Neutrophil (primary cell): Measurements from ENCODE around the gene INPP5K.
A peak's percentile ranks its signal among the peaks of the same experiment; 100 is the strongest.

Experiments
- H3K27ac ChIP-seq: fragments of 200-600 bp; sonication (generic); 2 replicates; pipeline ENCODE4 v1.5.1; 2016; ENCODE audit warnings: mild to moderate bottlenecking, moderate library complexity
- H3K27me3 ChIP-seq: fragments of 200-600 bp; sonication (generic); 2 replicates; pipeline ENCODE4 v1.6.0; 2016; ENCODE audit warnings: mild to moderate bottlenecking
- H3K36me3 ChIP-seq: fragments of 200-600 bp; sonication (generic); 2 replicates; pipeline ENCODE4 v1.5.1; 2017
- H3K4me1 ChIP-seq, 2 experiments: fragments of 200-600 bp in 1 of 2; sonication (generic) in 1 of 2; 1 replicate in 1 of 2; 2 replicates in 1 of 2; pipeline versions ENCODE4 v1.5.1 to v1.6.1; 2013 to 2016; ENCODE audit warnings: low read depth in 1 of 2, low read length in 1 of 2, mild to moderate bottlenecking in 1 of 2, moderate library complexity in 1 of 2; ENCODE audit not compliant: control insufficient read depth in 1 of 2, insufficient read depth in 1 of 2
- H3K4me3 ChIP-seq, 2 experiments: fragments of 200-600 bp in 1 of 2; sonication (generic) in 1 of 2; 1 replicate in 1 of 2; 2 replicates in 1 of 2; pipeline ENCODE4 v1.5.1; 2013 to 2016; ENCODE audit warnings: low read depth in 1 of 2, low read length in 1 of 2, mild to moderate bottlenecking in 1 of 2, moderate library complexity in 1 of 2
- H3K9me3 ChIP-seq: fragments of 200-600 bp; sonication (generic); 2 replicates; pipeline ENCODE4 v1.5.1; 2016
- TF ChIP-seq, protein P1 (sequence below): fragments of 200-600 bp; sonication (generic); IDR thresholded peaks from 2 replicates; pipeline ENCODE4 v1.5.1; 2016; ENCODE audit warnings: antibody characterized with exemption

INPP5K gene

GRCh38 chr17:1541367-1541904, 25.0 kb upstream of the INPP5K start:
- no peak overlapping the region for H3K27ac ChIP-seq
- H3K4me1 ChIP-seq: no peaks in the 10 kb centered on the region
- H3K27me3 ChIP-seq: no peaks in the 10 kb centered on the region
- H3K9me3 ChIP-seq: no peaks in the 10 kb centered on the region
- H3K36me3 ChIP-seq: peaks cover 92% of the 10 kb centered on the region
- no peak overlapping the region for H3K4me3 ChIP-seq
- TF ChIP-seq, protein P1, sequence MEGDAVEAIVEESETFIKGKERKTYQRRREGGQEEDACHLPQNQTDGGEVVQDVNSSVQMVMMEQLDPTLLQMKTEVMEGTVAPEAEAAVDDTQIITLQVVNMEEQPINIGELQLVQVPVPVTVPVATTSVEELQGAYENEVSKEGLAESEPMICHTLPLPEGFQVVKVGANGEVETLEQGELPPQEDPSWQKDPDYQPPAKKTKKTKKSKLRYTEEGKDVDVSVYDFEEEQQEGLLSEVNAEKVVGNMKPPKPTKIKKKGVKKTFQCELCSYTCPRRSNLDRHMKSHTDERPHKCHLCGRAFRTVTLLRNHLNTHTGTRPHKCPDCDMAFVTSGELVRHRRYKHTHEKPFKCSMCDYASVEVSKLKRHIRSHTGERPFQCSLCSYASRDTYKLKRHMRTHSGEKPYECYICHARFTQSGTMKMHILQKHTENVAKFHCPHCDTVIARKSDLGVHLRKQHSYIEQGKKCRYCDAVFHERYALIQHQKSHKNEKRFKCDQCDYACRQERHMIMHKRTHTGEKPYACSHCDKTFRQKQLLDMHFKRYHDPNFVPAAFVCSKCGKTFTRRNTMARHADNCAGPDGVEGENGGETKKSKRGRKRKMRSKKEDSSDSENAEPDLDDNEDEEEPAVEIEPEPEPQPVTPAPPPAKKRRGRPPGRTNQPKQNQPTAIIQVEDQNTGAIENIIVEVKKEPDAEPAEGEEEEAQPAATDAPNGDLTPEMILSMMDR: no peak

- Histone ChIP-seq H3K27me3 (no peaks in the 10 kb centered on the region), H3K27ac (no peak overlapping the region), H3K9me3 (no peaks in the 10 kb centered on the region), H3K4me1 (no peaks in the 10 kb centered on the region), H3K4me3 (no peak overlapping the region), H3K36me3 (peaks cover 99% of the 10 kb centered on the region)
- TF ChIP-seq, protein P1: no peak
These were observed 23.4 kb upstream of the INPP5K start for GRCh38 chr17:1539811-1540210.

GRCh38 chr17:1535737-1536136, 19.3 kb upstream of the INPP5K start:
- TF ChIP-seq, protein P1: no peak
- H3K36me3 ChIP-seq: peaks cover 100% of the 10 kb centered on the region
- H3K9me3 ChIP-seq: no peaks in the 10 kb centered on the region
- H3K27ac ChIP-seq: no peak overlapping the region
- H3K27me3 ChIP-seq: no peaks in the 10 kb centered on the region
- no peak overlapping the region for H3K4me3 ChIP-seq
- peaks cover 5 to 6% of the 10 kb centered on the region in 2 experiments for H3K4me1 ChIP-seq

- H3K9me3 ChIP-seq: no peaks in the 10 kb centered on the region
- H3K36me3 ChIP-seq: peaks cover 98% of the 10 kb centered on the region
- H3K27me3 ChIP-seq: no peaks in the 10 kb centered on the region
- peaks cover 5 to 6% of the 10 kb centered on the region in 2 experiments for H3K4me1 ChIP-seq
- H3K27ac ChIP-seq: no peak overlapping the region
- no peak overlapping the region for H3K4me3 ChIP-seq
- TF ChIP-seq, protein P1: no peak
These were observed 17.4 kb upstream of the INPP5K start for GRCh38 chr17:1533661-1534325.

- H3K36me3 ChIP-seq: peaks cover 98% of the 10 kb centered on the region
- TF ChIP-seq, protein P1: peak; percentile 63
These were observed 16.6 kb upstream of the INPP5K start for GRCh38 chr17:1532836-1533602.

More at GRCh38 chr17:1532836-1533602, 16.6 kb upstream of the INPP5K start:
- H3K9me3 ChIP-seq: no peaks in the 10 kb centered on the region
- H3K4me3 ChIP-seq: no peak overlapping the region
- peak overlapping the region; percentile 33 for H3K27ac ChIP-seq
- H3K4me1 ChIP-seq: peaks cover 5 to 6% of the 10 kb centered on the region in 2 experiments
- H3K27me3 ChIP-seq: no peaks in the 10 kb centered on the region
